ENCODE data around the gene TPR.

Gene TPR

GRCh38 chr1:186326009-186326408 is 49.0 kb downstream of the TPR start:
- no peak for DNase-seq

- no peak for DNase-seq
Observed at GRCh38 chr1:186325239-186325638, 49.8 kb downstream of the TPR start.

GRCh38 chr1:186323865-186324264 is 51.2 kb downstream of the TPR start:
- DNase-seq, result no peak

GRCh38 chr1:186315570-186315969 is 59.5 kb downstream of the TPR start:
- no peak for DNase-seq

- no peak for DNase-seq
Observed at GRCh38 chr1:186311375-186312051, 63.5 kb downstream of the TPR start.

GRCh38 chr1:186310307-186310706 is 64.7 kb downstream of the TPR start:
- DNase-seq, result no peak

GRCh38 chr1:186308264-186309060 is 66.6 kb downstream of the TPR start:
- DNase-seq, result no peak

- DNase-seq, result no peak
Observed at GRCh38 chr1:186307445-186307844, 67.6 kb downstream of the TPR start.

- DNase-seq, result no peak
Observed at GRCh38 chr1:186306533-186306932, 68.5 kb downstream of the TPR start.

GRCh38 chr1:186304982-186305949 is 69.8 kb downstream of the TPR start:
- no peak for DNase-seq

GRCh38 chr1:186303911-186304310 is 71.1 kb downstream of the TPR start:
- no peak for DNase-seq

- DNase-seq, result no peak
Observed at GRCh38 chr1:186302381-186302920, 72.6 kb downstream of the TPR start.

- DNase-seq, result no peak
Observed at GRCh38 chr1:186301448-186301847, 73.6 kb downstream of the TPR start.

- no peak for DNase-seq
Observed at GRCh38 chr1:186300056-186300455, 75.0 kb downstream of the TPR start.

- DNase-seq, result no peak
Observed at GRCh38 chr1:186299570-186299969, 75.5 kb downstream of the TPR start.

- no peak for DNase-seq
Observed at GRCh38 chr1:186298851-186299250, 76.2 kb downstream of the TPR start.

GRCh38 chr1:186297439-186298045 is 77.5 kb downstream of the TPR start:
- DNase-seq, result no peak

GRCh38 chr1:186295980-186296379 is 79.1 kb downstream of the TPR start, which contains the start of gene PRG4:
Gene PRG4 (plus strand): TSS chr1:186296279.
- no peak for DNase-seq

GRCh38 chr1:186292875-186293274 is 82.2 kb downstream of the TPR start:
- DNase-seq, result no peak

GRCh38 chr1:186291271-186291670 is 83.8 kb downstream of the TPR start:
- DNase-seq, result no peak

- DNase-seq, result no peak
Observed at GRCh38 chr1:186289943-186290545, 85.0 kb downstream of the TPR start.
